HG03442 (cell line): ENCODE data around the gene CLASRP.
A peak's percentile ranks its signal among the peaks of the same experiment; 100 is the strongest.
"Not testable (repeated sequence)": the region's sequence is repeated elsewhere in the genome, so short reads cannot be mapped to it uniquely, and the experiment has no call there.

Source experiments
- ATAC-seq: cut with Tn5 transposase; IDR thresholded peaks from one replicate; pipeline ENCODE4 v1.9.1; 2021; ENCODE audit warnings: mild to moderate bottlenecking, moderate library complexity; ENCODE audit not compliant: unreplicated experiment

The CLASRP gene

DNA sequence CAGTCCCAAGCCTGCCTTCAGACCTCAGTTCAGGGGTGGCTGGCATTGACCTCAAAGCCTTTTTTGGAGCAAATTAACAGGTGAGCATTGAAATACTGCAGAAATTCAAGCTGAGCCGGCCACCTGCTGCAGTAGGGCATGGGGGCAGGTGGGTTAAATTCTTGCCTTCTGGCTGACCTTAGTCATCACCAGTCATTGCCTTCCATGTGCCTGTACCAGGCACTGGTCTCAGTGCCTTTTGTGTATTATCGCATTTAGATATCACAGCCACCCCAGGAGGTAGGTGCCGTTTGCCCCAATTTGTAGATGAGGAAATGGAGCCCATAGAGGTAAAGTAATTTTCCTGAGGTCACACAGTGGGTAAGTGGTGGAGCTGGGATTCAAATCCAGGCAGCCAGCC, 61.4 kb downstream of the CLASRP start:
- no peak for ATAC-seq

GRCh38 chr19:45100846-45101252, 62.0 kb downstream of the CLASRP start:
- no peak for ATAC-seq

DNA sequence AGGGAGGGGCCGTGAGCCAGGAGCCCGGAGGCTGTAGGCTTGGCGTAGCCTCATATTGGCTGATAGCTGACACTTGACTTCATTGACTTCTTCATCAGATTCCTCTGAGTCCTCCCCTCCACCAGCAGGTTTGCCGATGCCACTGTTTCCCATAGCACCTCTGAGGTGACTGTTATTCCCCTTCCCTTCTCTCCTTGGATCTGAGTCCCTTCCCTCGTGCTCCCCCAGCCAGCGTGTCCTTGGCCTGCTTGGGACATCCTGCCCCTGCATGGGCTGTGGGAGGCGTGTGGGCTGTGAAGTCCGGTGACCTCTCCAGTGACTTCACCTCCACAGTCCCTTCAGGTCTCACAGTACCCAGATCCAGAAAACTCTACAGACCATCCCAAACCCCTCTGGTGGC, 63.0 kb downstream of the CLASRP start:
- ATAC-seq: no peak

DNA sequence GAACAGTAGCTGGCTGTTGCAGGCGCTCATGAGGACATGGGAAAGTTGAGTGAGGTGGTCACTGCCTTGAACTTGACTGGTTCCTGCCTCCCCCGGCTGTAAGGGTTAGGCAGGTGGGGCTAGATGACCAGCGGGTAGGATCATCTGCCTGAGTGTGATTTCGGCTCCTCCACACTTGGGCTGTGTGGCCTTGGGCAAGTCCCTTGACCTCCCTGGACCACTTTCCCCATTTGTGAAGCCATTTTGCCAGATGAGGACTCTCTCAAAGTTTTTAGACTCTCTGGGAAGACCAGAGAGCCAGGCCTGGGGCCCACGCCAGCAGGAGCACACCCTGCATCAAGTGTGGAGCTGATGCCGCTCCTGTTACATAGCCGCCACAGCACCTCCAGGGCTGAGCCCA, 63.6 kb downstream of the CLASRP start:
- no peak for ATAC-seq

DNA sequence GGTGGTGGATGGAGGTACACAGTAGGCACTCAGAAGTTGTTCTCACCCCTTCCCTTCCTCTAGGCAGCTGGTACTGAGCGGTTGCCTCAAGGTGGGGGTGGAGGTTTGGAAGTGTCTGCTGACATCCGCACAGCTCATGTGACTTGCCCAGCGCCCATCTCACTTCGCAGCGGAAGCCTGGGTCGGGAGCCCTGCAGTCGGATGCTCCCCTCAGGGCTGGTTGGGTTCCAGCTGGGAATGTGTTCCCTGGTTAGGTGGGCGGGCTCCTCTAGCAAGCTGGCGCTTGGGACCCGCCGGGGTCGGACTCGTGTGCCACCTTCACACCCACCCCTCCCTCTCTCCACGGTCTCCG, 64.3 kb downstream of the CLASRP start:
- no peak for ATAC-seq

DNA sequence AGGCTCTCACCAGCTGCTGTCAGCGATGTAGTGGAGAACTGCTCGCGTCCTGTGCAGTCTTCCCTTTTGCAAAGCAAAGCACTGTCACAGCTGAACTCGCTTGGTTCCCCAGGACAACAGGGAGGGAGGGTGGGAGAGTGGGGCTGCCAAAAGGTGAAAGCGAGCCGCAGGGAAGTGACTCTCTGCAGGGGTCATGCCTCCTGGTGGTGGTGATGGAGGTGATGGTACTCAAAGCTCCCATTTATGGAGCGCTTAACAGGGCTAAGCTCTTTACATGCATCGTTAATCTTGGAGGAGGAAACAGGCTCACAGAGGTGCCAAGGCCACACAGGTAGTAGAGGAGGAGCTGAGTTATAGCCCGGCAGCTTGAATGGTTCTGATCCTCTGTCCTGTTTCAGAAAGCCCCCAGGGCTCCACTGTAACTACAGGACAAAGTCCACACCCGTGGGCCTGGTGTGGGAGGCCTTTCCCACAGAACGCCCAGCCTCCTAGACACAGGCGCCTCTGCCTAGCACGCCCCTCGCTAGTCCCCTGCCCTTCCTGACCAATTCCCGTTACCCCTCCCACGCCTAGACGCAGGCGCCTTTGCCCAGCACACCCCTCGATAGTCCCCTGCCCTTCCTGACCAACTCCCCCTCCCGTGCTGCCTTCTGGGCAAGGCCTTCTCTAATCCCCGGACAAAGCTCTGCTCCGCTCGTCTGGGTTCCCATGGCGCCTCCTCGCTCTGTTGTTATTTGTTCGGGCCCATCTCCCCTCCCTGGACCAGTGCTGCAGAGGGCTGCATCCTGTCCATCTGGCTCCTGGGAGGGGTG, 64.9 kb downstream of the CLASRP start:
- ATAC-seq: no peak

- ATAC-seq: no peak
Measured at GRCh38 chr19:45104658-45105349, 66.0 kb downstream of the CLASRP start.

DNA sequence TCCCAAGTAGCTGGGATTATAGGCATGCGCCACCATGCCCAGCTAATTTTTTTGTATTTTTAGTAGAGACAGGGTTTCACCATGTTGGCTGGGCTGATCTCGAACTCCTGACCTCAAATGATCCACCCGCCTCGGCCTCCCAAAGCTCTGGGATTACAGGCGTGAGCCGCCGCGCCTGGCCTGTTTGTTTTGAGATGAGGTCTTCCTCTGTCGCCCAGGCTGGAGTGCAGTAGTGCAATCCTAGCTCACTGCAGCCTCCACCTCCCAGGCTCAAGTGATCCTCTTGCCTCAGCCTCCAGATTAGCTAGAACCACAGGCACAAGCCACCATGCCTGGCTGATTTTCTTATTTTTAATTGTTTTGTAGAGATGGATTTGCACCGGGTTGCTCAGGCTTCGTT, 67.5 kb downstream of the CLASRP start:
- ATAC-seq: not testable (repeated sequence)

DNA sequence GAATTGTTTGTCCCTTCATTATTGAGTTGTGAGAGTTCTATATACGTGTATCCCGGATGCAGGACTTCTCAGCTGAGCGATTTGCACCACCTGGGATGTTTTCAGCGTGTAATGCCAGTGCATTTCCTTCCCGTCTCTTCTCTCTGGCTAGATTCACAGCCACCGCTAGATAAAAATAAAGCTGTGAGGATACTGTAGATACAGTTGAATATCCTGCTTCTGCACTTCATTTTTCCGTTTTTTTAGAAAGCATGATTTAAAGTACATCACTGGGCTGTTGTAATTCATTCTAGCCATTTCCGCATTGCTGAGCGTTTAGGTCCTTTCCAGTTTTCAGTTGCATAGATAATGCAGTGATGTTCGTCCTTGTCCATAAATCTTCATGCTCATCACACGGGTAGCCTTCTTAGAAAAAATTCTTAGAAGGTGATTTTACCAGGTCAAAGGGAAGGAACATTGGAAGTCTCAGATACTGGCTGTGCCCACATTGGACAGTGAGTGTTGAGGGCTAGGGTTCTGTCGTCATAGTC, 68.8 kb downstream of the CLASRP start:
- ATAC-seq: no peak

DNA sequence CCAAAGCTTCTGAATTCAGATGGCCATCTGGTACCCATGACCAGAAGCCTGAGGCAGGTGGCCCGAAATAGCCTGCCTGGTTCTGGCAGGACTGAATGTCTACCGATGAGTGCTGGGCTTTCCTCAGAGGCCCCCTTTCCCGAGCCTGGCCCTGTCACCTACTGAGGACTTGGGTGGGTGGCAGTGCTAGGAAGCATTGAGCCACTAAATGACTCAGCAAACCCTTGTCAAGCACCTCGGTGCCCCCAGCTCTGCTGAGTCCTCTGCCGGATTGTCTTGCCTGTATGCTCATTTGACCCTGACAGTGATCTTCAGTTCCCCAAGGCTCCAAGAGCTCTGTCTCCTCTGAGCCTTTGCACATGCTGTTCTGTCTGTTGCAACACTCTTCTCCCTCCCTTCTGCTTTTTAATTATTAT, 72.0 kb downstream of the CLASRP start:
- no peak for ATAC-seq

- no peak for ATAC-seq
Measured at GRCh38 chr19:45112111-45112827, 73.4 kb downstream of the CLASRP start.

DNA sequence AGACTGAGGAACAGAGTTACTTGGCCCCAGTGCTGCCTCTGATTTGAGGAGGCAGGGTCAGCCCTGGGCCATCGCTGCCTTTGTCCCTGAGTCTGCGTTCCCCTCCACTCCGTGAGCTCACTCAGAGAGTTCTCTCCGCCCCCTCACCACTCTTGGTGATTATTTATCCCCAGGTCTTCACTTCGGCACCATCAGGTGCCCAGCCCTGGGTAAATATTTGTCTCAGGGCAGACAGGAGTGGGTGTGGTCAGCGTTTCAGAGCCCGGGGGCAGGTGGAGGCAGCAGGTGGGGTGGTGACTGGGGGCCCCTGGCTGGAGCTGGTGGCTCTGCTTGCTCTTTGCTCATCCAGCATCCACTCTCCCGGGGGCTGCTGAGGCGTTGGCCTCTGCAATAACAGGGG, 74.8 kb downstream of the CLASRP start:
- ATAC-seq: no peak

- no peak for ATAC-seq
Measured at GRCh38 chr19:45114116-45114515, 75.3 kb downstream of the CLASRP start.

- no peak for ATAC-seq
Measured at GRCh38 chr19:45115809-45116615, 77.2 kb downstream of the CLASRP start.

DNA sequence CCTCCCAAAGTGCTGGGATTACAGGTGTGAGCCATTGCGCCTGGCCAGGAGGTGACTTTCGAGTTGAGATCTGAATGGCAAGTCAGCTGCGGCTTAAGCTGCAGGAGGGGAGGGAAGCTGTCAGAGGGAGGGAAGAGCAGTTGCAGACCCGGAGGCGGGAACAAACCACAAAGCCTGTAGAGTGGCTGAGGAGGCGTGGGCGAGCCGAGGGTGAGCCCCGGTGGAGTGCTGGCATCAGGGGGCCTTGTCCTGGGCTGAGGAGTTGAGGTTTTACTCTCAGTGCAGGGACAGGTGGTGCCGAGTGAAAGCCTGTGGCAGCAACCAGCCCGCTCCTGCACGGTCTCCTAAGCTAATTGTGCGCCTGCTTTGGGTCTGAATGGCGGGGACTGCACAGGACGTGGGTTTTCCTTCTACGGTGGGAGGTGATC, 78.3 kb downstream of the CLASRP start:
- no peak for ATAC-seq

DNA sequence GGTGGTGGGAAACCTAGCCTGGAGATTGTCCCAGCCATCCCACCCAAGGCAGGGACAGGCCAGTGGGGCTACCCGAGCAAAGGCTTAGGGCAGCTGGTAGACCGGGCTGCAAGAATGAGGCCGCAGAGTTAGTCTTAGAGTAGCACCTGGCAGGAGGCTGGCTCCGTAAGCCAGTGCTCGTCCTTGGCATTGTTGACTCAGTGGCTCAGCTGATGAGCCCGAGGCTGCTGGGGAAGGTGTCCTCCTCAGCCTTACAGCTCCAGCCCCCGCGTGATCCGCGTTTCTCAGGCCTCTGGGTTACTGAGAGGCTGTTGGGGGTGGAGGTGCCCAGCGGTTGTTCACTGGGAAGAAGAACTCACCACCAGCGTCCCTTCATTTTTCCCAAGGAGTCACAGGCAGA, 78.8 kb downstream of the CLASRP start:
- ATAC-seq: no peak

- no peak for ATAC-seq
Measured at GRCh38 chr19:45118106-45118505, 79.3 kb downstream of the CLASRP start.

DNA sequence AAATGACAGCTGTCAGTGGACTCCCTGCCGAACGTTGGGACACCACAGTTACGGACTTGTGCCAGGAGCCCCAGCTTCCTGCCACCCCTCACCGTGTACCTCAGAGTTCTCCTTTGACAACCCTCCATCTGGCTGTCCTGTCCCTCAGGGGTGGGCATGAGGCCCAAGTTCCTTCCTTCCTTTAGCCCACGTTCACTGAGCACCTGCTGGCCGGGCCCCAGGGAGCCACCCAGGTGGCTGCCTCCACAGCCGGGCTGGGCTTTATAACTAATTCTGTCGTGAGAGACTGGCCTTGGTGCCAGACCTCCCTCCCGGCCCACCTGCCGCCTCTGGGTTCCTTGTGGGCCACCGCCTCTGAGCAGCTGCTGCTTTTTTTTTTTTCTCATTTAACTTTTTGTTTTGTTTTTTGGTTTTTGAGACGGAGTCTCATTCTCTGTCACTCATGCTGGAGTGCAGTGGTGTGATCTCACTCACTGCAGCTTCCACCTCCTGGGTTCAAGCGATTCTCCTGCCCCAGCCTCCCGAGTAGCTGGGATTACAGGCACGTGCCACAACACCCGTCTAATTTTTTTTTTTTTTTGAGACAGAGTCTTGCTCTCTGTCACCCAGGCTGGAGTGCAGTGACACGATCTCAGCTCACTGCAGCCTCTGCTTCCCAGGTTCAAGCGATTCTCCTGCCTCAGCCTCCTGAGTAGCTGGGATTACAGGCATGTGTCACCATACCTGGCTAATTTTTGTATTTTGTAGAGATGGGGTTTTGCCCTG, 79.9 kb downstream of the CLASRP start:
- ATAC-seq: peak; percentile 38

DNA sequence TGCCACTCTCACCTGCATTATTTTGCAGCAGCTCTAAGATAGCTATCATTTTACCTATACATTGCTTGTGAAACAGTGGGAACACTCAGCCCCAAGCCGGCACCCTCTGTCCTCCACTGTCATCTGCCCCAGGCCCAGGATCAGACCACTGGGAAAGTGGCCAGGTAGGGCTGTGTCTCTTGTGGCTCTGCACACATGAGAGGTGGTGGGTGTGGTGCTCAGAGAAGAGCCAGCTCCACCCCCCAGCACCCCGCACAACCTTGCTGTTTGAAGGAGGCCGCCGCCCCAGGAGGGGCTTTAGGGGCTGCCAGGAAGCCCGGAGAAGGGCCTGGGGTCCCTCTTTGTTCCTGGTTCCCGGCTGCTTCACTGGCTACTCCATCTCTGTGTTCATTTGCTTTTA, 80.7 kb downstream of the CLASRP start:
- ATAC-seq: no peak
